ACC112 (cell line): Measurements from ENCODE around the gene MED16.
A peak's percentile ranks its signal among the peaks of the same experiment; 100 is the strongest.
"Not testable (repeated sequence)": the region's sequence is repeated elsewhere in the genome, so short reads cannot be mapped to it uniquely, and the experiment has no call there.

Experiments
- H2AFZ ChIP-seq: fragments of 200-600 bp; sonication (generic); one replicate; pipeline ENCODE4 v1.6.0; 2017; ENCODE audit warnings: antibody characterized with exemption, low read length; ENCODE audit not compliant: unreplicated experiment
- H3K27ac ChIP-seq: fragments of 200-600 bp; sonication (generic); 2 replicates; pipeline ENCODE4 v1.5.1; 2014; ENCODE audit warnings: low read depth, mild to moderate bottlenecking, antibody characterized with exemption, low read length, moderate library complexity
- H3K27me3 ChIP-seq: fragments of 200-600 bp; sonication (generic); 2 replicates; pipeline ENCODE4 v1.6.1; 2014; ENCODE audit warnings: mild to moderate bottlenecking, antibody characterized with exemption, low read length, moderate library complexity, mixed read lengths; ENCODE audit not compliant: insufficient read depth
- H3K36me3 ChIP-seq: fragments of 200-600 bp; sonication (generic); 2 replicates; pipeline ENCODE4 v1.6.1; 2016; ENCODE audit warnings: mild to moderate bottlenecking, antibody characterized with exemption, low read length, moderate library complexity, mixed read lengths; ENCODE audit not compliant: insufficient read depth
- H3K4me1 ChIP-seq: fragments of 200-600 bp; sonication (generic); one replicate; pipeline ENCODE4 v1.6.1; 2016; ENCODE audit warnings: low read length, mixed read lengths; ENCODE audit not compliant: insufficient read depth, unreplicated experiment, control insufficient read depth
- H3K4me3 ChIP-seq: fragments of 200-600 bp; sonication (generic); 2 replicates; pipeline ENCODE4 v1.5.1; 2014; ENCODE audit warnings: mild to moderate bottlenecking, low read depth, low read length
- H3K79me2 ChIP-seq: fragments of 200-600 bp; sonication (generic); one replicate; pipeline ENCODE4 v1.6.0; 2016; ENCODE audit warnings: low read length; ENCODE audit not compliant: control insufficient read depth, unreplicated experiment, insufficient read depth

Gene MED16

DNA sequence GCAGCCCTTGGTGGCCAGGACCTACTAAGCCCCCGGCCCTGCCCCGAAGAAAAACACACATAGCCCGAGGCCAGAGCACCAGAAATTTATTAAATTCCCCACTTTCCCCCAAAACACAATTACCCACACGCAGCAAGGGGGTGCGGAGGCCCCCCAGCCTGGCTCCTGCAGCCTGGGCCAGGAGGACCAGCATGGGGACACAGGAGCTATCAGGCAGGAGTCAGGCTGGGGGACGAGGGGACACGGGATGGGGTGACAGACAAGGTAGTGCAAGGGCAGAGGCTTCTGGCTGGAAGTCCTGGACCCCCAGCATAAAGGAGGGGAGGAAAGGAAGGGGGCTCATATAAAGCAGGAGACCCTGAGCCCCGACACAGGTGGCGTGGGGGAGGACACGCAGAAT is 3.4 kb upstream of the MED16 start:
- H3K27ac ChIP-seq: no peak overlapping the region
- H3K4me3 ChIP-seq: no peak overlapping the region
- H3K36me3 ChIP-seq: no peaks in the 10 kb centered on the region
- no peaks in the 10 kb centered on the region for H3K27me3 ChIP-seq
- peaks cover 7% of the 10 kb centered on the region for H3K79me2 ChIP-seq
- H2AFZ ChIP-seq: no peak overlapping the region
- no peaks in the 10 kb centered on the region for H3K4me1 ChIP-seq

DNA sequence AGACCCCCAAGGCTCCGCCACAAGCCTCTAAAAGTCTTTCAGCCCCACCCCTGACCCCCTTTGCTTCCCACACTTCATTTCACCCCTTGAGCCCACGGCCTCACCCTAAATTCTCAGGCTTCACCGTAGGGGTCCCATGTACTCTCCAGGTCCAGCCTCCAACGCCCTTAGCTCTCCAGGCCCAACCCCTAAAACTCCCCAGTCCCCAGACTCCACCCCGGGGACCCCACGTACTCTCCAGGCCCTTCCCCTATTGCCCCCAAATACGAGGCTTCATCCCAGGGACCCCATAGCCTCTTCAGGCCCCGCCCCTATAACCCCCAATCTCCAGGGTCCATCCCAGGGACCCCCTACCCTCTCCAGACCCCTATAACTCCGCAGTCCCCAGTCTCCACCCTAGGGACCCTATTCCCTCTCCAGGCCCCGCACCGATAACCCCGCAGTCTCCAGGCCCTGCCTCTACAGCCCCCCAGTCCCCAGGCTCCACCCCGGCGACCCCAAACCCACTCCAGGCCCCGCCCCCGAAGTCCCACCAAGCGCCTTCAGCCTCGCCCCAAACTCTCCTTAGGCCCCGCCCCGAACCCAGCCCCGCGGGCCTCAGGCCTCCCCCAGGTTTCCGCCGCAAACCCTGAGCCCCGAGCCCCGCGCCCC is 619 bp downstream of the MED16 start:
- H3K4me3 ChIP-seq: peak overlapping the region; percentile 92
- H3K79me2 ChIP-seq: peaks cover 7% of the 10 kb centered on the region
- no peak overlapping the region for H2AFZ ChIP-seq
- no peaks in the 10 kb centered on the region for H3K4me1 ChIP-seq
- H3K27me3 ChIP-seq: no peaks in the 10 kb centered on the region
- no peak overlapping the region; the same call in 1 of the 2 replicates for H3K27ac ChIP-seq
- H3K36me3 ChIP-seq: no peaks in the 10 kb centered on the region

DNA sequence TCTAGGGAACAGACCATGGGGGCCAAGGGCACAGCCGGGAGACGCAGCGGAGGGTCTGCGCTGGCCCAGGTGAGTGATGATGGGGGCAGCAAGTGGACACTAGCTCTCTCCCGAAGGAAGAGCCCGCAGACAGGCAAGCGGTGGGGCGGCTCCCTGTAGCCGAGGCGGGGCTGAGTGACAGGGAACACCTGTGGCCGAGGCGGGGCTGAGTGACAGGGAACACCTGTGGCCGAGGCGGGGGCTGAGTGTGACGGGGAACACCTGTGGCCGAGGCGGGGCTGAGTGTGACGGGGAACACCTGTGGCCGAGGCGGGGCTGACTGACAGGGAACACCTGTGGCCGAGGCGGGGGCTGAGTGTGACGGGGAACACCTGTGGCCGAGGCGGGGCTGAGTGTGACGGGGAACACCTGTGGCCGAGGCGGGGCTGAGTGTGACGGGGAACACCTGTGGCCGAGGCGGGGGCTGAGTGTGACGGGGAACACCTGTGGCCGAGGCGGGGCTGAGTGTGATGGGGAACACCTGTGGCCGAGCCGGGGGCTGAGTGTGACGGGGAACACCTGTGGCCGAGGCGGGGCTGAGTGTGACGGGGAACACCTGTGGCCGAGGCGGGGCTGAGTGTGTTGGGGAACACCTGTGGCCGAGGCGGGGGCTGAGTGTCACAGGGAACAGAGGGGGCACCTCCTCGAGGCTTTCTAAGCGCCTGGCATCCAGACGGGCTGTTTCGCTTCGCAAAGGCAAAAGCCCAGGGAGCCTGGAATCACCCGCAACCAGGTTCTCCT is 1.4 kb downstream of the MED16 start:
- not testable (repeated sequence) for H3K27ac ChIP-seq

DNA sequence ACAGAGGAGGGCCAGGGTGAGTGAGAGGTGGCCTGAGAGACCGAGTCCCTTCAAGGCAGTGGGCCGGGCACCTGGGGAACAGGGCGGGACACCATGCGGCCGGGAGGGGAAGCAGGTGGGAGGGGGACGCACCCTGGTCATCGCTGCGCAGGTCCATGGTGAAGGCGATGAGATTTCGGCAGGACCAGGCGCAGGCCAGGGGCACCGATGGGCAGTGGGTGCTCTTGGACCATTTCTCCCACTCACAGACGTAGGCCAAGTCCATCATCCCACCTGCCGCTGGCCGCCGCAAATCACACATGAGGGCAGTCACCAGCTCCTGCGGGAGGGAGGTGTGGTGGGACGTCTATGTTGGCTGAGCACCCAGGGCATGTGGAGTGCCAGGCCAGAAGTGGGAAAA is 2.2 kb downstream of the MED16 start:
- Histone ChIP-seq H3K4me3 (no peak overlapping the region), H3K27me3 (no peaks in the 10 kb centered on the region), H3K27ac (no peak overlapping the region), H3K36me3 (no peaks in the 10 kb centered on the region), H3K79me2 (peaks cover 7% of the 10 kb centered on the region), H2AFZ (no peak overlapping the region), H3K4me1 (no peaks in the 10 kb centered on the region)

More for the DNA sequence above, 1.4 kb downstream of the MED16 start:
- not testable (repeated sequence) for H2AFZ ChIP-seq, H3K27me3 ChIP-seq, H3K79me2 ChIP-seq, H3K36me3 ChIP-seq, H3K4me1 ChIP-seq
- H3K4me3 ChIP-seq: peak overlapping the region; percentile 92

DNA sequence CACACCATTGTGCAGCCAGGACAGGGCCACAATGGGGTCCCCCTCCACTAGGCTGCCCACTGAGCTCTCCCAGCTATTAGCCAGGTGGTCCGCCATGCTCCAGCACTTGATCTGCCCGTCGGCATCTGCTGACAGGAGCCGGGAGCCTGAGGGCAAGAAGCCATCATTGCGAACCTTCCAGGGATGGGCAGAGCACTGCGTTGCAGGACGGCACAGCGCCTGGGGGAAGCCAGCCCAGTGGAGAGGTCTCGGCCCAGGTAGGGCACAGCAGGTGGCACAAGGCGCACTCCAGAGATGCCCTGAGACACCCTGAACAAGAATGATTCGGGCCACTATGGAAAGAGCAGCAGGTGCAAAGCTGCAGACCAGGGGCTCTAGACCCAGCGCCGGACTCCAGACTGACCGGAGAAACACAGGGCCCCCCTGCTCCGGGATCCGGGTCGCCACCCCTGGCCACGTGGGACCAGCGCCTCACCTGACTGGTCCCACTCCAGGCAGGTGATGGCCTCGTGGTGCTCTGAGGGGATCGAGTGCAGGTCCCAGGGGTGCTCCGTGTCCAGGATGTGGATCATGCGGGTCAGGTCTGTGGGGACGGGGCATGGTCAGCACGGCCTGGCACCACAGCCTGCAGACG is 3.2 kb downstream of the MED16 start:
- Histone ChIP-seq H2AFZ (no peak overlapping the region), H3K36me3 (no peaks in the 10 kb centered on the region), H3K27ac (no peak overlapping the region), H3K4me3 (no peak overlapping the region), H3K4me1 (no peaks in the 10 kb centered on the region), H3K79me2 (peaks cover 7% of the 10 kb centered on the region), H3K27me3 (no peaks in the 10 kb centered on the region)

DNA sequence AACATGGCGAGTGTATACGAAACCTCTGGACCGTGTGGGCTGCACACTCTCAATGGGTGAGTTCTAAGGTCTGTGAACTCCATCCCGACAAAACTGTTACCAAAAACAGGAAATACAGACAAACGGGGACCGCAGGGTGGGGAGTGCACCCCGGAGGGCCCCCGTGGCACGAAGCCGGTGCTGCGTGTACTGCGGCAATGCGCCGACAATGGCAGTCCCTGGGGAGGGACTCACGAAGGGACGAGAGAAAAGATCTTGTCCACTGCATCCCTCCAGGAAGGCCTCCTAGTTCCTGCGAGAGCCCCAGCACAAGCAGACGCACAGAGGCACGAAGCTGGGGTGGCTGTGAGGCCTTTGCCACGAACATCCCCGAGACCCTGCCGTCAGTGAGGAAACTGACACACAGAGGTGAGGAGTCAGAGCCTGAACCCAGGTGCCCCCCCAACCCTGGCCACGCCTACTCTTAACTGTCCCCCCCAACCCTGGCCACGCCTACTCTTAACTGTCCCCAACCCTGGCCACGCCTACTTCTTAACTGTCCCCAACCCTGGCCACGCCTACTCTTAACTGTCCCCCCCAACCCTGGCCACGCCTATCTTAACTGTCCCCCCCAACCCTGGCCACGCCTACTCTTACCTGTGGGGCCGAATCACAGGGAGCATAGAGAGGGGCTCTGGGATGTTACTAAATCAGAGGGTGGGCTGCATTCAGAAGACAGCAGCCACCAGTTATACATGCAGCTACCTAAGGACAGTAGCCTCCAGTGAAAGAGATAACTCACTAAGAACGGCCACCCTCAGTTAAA is 4.2 kb downstream of the MED16 start:
- Histone ChIP-seq H3K4me3 (no peak overlapping the region), H3K36me3 (no peaks in the 10 kb centered on the region), H2AFZ (no peak overlapping the region), H3K4me1 (no peaks in the 10 kb centered on the region), H3K27me3 (no peaks in the 10 kb centered on the region), H3K27ac (no peak overlapping the region), H3K79me2 (peaks cover 7% of the 10 kb centered on the region)

DNA sequence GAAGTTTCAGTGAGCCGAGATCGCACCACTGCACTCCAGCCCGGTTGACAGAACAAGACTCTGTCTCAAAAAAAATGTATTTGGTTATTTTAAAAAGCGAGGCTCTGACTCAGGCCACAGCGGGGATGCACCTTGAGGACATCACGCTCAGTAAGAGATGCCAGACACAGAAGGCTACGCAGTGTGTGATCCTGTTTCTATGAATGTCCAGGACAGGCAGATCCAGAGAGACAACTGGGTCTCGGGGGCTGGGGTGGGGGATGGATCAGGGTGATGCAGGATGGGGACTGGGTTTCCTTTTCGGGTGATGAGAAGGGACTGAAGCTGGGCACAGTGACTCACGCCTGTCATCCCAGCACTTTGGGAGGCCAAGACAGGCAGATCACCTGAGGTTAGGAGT is 5.4 kb downstream of the MED16 start:
- H2AFZ ChIP-seq: no peak overlapping the region
- H3K27ac ChIP-seq: no peak overlapping the region
- no peak overlapping the region for H3K4me3 ChIP-seq
- no peaks in the 10 kb centered on the region for H3K27me3 ChIP-seq
- H3K79me2 ChIP-seq: peaks cover 7% of the 10 kb centered on the region
- H3K4me1 ChIP-seq: no peaks in the 10 kb centered on the region
- H3K36me3 ChIP-seq: no peaks in the 10 kb centered on the region

DNA sequence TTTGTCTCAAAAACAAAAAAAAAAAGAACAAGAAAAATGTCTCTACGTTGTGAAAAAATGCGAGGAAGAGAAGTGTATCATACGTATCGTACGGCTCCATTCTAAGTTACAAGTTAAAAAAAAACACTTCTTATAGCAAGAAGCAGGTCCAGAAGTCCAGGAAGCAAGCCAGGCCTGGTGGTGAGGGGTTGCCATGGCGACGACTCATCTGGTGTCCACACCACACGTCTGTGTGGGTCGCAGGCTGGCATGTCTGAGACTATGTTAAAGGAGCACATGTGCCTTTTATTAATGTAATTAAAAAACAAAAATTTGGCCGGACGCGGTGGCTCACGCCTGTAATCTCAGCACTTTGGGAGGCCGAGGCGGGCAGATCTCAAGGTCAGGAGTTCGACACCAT is 5.9 kb downstream of the MED16 start:
- Histone ChIP-seq H3K27me3 (no peaks in the 10 kb centered on the region), H3K4me1 (no peaks in the 10 kb centered on the region), H3K79me2 (peaks cover 2% of the 10 kb centered on the region), H3K27ac (no peak overlapping the region), H2AFZ (no peak overlapping the region), H3K36me3 (no peaks in the 10 kb centered on the region), H3K4me3 (no peak overlapping the region)

DNA sequence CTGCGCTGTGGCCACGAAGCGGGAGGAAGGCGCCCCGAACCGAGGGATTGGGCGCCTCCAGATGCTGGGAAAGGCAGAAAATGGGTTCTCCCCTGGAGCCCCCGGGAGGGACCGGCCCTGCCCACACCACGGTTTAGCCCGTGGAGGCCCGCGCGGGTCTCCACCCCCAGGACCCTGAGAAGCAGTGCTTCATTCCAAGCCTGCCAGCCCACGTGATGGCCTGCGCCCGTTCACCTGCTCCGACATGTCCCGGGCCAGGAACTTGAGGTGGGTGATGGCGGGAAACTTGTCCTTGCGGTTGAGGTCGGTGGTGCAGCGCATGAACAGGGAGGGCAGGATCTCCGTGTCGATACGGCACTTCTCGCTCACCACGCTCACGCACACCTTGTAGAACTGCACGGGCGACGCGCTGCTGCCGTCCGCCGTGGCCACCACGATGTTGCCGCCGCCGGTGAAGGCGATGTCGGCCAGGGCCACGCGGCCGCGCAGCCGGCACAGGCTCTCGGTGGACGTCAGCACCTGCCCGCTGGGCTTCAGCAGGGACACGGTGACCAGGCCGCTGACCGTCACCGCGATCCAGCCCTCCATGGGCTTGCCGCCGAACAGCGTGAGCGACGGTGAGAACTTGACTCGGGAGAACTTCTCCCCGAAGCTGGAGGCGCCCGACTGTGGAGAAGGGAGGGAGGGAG is 7.3 kb downstream of the MED16 start:
- H3K4me1 ChIP-seq: no peaks in the 10 kb centered on the region
- peaks cover 5% of the 10 kb centered on the region; the same call in 1 of the 2 replicates for H3K36me3 ChIP-seq
- no peak overlapping the region for H3K27ac ChIP-seq

More for the DNA sequence above, 7.3 kb downstream of the MED16 start:
- Histone ChIP-seq H3K4me3 (no peak overlapping the region), H2AFZ (no peak overlapping the region), H3K79me2 (no peaks in the 10 kb centered on the region), H3K27me3 (no peaks in the 10 kb centered on the region)
